Fibroblast of lung (primary cell): ENCODE results near the gene MMS19.

Experiments
- CTCF ChIP-seq, 2 donors: IDR thresholded peaks in 1 of 2; conservative IDR thresholded peaks in 1 of 2; 1 replicate in 1 of 2; 2 replicates in 1 of 2; pipeline ENCODE4 v1.5.1; 2011 to 2012; ENCODE audit warnings: low read length in 2 of 2, control low read depth in 1 of 2, inconsistent platforms in 1 of 2, low read depth in 1 of 2, mild to moderate bottlenecking in 1 of 2
- EZH2 ChIP-seq: IDR thresholded peaks from 2 replicates; pipeline ENCODE4 v1.5.1; 2012; ENCODE audit warnings: low read length, control low read depth, mild to moderate bottlenecking; ENCODE audit errors: missing control alignments

GRCh38 chr10:97505152-97505551, 6.9 kb upstream of the MMS19 start:
- TF ChIP-seq CTCF (conservative IDR thresholded peaks at IDR 0.05 in 1 of 2, IDR thresholded peaks at IDR 0.05 in 1 of 2; ENCODE audit: low read depth in 1 of 2, low read length in 2 of 2) (no peak), EZH2 (no peak)
